KOPT-K1 (cell line): ENCODE measurements around the gene CCDC69.
"Not testable (repeated sequence)": the region's sequence is repeated elsewhere in the genome, so short reads cannot be mapped to it uniquely, and the experiment has no call there.

Experiments
- H3K27ac ChIP-seq: fragments of 200-600 bp; sonication (generic); 2 replicates; pipeline ENCODE4 v1.5.1; 2016; ENCODE audit warnings: antibody characterized with exemption, mild to moderate bottlenecking, low read depth, low read length; ENCODE audit not compliant: poor library complexity, severe bottlenecking
- H3K36me3 ChIP-seq: fragments of 200-600 bp; sonication (generic); 2 replicates; pipeline ENCODE4 v1.5.1; 2017; ENCODE audit warnings: antibody characterized with exemption, mild to moderate bottlenecking, low read length, moderate library complexity; ENCODE audit not compliant: insufficient read depth
- H3K9me3 ChIP-seq: fragments of 200-600 bp; sonication (generic); 2 replicates; pipeline ENCODE4 v1.5.1; 2017; ENCODE audit warnings: antibody characterized with exemption, low read length, mild to moderate bottlenecking; ENCODE audit not compliant: insufficient read depth, poor library complexity, severe bottlenecking

CCDC69 gene

GRCh38 chr5:151252762-151253604 lies 29.1 kb upstream of the CCDC69 start, which contains the start of gene GM2A:
GM2A (plus strand) TSS chr5:151253185; CDS start chr5:151253217, 32 bp downstream.
- Histone ChIP-seq H3K36me3 (0 out of 2 replicates have a peak, but pooled peaks cover 4% of the 10 kb centered on the region), H3K9me3 (no peaks in the 10 kb centered on the region), H3K27ac (peak within 1 kb of the TSS; percentile 86)

- peak overlapping the region; percentile 86 for H3K27ac ChIP-seq
- 0 out of 2 replicates have a peak, but pooled peaks cover 4% of the 10 kb centered on the region for H3K36me3 ChIP-seq
- H3K9me3 ChIP-seq: no peaks in the 10 kb centered on the region
These were observed 27.7 kb upstream of the CCDC69 start for GRCh38 chr5:151251621-151252020.

- H3K9me3 ChIP-seq: no peaks in the 10 kb centered on the region
- peak overlapping the region; percentile 86 for H3K27ac ChIP-seq
- H3K36me3 ChIP-seq: 0 out of 2 replicates have a peak, but pooled peaks cover 4% of the 10 kb centered on the region
These were observed 27.2 kb upstream of the CCDC69 start for GRCh38 chr5:151251001-151251551.

GRCh38 chr5:151250346-151251000 lies 26.6 kb upstream of the CCDC69 start:
- no peaks in the 10 kb centered on the region for H3K9me3 ChIP-seq
- H3K27ac ChIP-seq: peak overlapping the region; percentile 86

GRCh38 chr5:151249281-151249680 lies 25.4 kb upstream of the CCDC69 start:
- Histone ChIP-seq H3K36me3 (0 out of 2 replicates have a peak, but pooled peaks cover 13% of the 10 kb centered on the region), H3K9me3 (no peaks in the 10 kb centered on the region), H3K27ac (no peak overlapping the region)

More at GRCh38 chr5:151250346-151251000, 26.6 kb upstream of the CCDC69 start:
- H3K36me3 ChIP-seq: 0 out of 2 replicates have a peak, but pooled peaks cover 8% of the 10 kb centered on the region

GRCh38 chr5:151248651-151249050 lies 24.8 kb upstream of the CCDC69 start:
- Histone ChIP-seq H3K9me3 (no peaks in the 10 kb centered on the region), H3K36me3 (0 out of 2 replicates have a peak, but pooled peaks cover 18% of the 10 kb centered on the region), H3K27ac (no peak overlapping the region)

- Histone ChIP-seq H3K27ac (no peak overlapping the region), H3K9me3 (no peaks in the 10 kb centered on the region), H3K36me3 (0 out of 2 replicates have a peak, but pooled peaks cover 18% of the 10 kb centered on the region)
These were observed 21.9 kb upstream of the CCDC69 start for GRCh38 chr5:151245680-151246219.

- Histone ChIP-seq H3K9me3 (no peaks in the 10 kb centered on the region), H3K27ac (no peak overlapping the region), H3K36me3 (0 out of 2 replicates have a peak, but pooled peaks cover 21% of the 10 kb centered on the region)
These were observed 20.3 kb upstream of the CCDC69 start for GRCh38 chr5:151244206-151244605.

- H3K27ac ChIP-seq: no peak overlapping the region
- H3K36me3 ChIP-seq: 0 out of 2 replicates have a peak, but pooled peaks cover 18% of the 10 kb centered on the region
These were observed 19.7 kb upstream of the CCDC69 start for GRCh38 chr5:151243564-151243963.

GRCh38 chr5:151243127-151243526 lies 19.2 kb upstream of the CCDC69 start:
- 0 out of 2 replicates have a peak, but pooled peaks cover 18% of the 10 kb centered on the region for H3K36me3 ChIP-seq
- no peaks in the 10 kb centered on the region for H3K9me3 ChIP-seq
- no peak overlapping the region for H3K27ac ChIP-seq

More at GRCh38 chr5:151243564-151243963, 19.7 kb upstream of the CCDC69 start:
- no peaks in the 10 kb centered on the region for H3K9me3 ChIP-seq

GRCh38 chr5:151240924-151241635 lies 17.2 kb upstream of the CCDC69 start:
- Histone ChIP-seq H3K36me3 (0 out of 2 replicates have a peak, but pooled peaks cover 18% of the 10 kb centered on the region), H3K9me3 (no peaks in the 10 kb centered on the region), H3K27ac (no peak overlapping the region)

GRCh38 chr5:151240268-151240835 lies 16.5 kb upstream of the CCDC69 start:
- not testable (repeated sequence) for H3K9me3 ChIP-seq, H3K27ac ChIP-seq
- 0 out of 2 replicates have a peak, but pooled peaks cover 14% of the 10 kb centered on the region for H3K36me3 ChIP-seq

GRCh38 chr5:151239237-151239861 lies 15.5 kb upstream of the CCDC69 start:
- Histone ChIP-seq H3K27ac (peak overlapping the region; percentile 21), H3K9me3 (no peaks in the 10 kb centered on the region), H3K36me3 (peaks cover 13% of the 10 kb centered on the region; the same call in 1 of the 2 replicates)
